Chondrocyte (in vitro differentiated cells): ENCODE data around the gene NAPEPLD. TPM values are rescaled to one million over a fixed set of nuclear protein-coding genes. Genes with fewer than 3 reads are reported as not detected.

Source experiments
- DNase-seq: peaks from one replicate; pipeline ENCODE4 v3.0.0; 2021; ENCODE audit warnings: mixed read lengths, low spot score
- H3K27ac Mint-ChIP-seq: one replicate; pipeline ENCODE4 v1.8.0; 2021; ENCODE audit warnings: mild to moderate bottlenecking, moderate library complexity, mixed read lengths; ENCODE audit not compliant: unreplicated experiment
- H3K27me3 Mint-ChIP-seq: 2 replicates; pipeline ENCODE4 v1.8.0; 2021; ENCODE audit warnings: low read depth, mixed read lengths
- H3K36me3 Mint-ChIP-seq: 2 replicates; pipeline ENCODE4 v1.8.0; 2021; ENCODE audit warnings: low read depth, mixed read lengths
- H3K4me1 Mint-ChIP-seq: 2 replicates; pipeline ENCODE4 v1.8.0; 2021; ENCODE audit warnings: low read depth, mild to moderate bottlenecking, mixed read lengths
- H3K4me3 Mint-ChIP-seq: one replicate; pipeline ENCODE4 v1.8.0; 2021; ENCODE audit warnings: mild to moderate bottlenecking, moderate library complexity, mixed read lengths; ENCODE audit not compliant: unreplicated experiment
- H3K9me3 Mint-ChIP-seq: 2 replicates; pipeline ENCODE4 v1.8.0; 2021; ENCODE audit warnings: low read depth, mixed read lengths
- CTCF ChIP-seq: fragments of 200-600 bp; sonication (generic); IDR thresholded peaks from 2 replicates; pipeline ENCODE4 v1.5.0; 2021; ENCODE audit warnings: antibody characterized with exemption, mild to moderate bottlenecking, moderate library complexity
- total RNA-seq: library from RNA; stranded (reverse); gene quantifications from 3 replicates; pipeline ENCODE4 v1.2.1, GENCODE V29; 2021

Gene NAPEPLD
- total RNA-seq, 1 donor from 2014 or later = 9.7 TPM

GRCh38 chr7:103051519-103051918, 97.4 kb downstream of the NAPEPLD start:
- Mint-ChIP-seq H3K4me3 (no peak overlapping the region), H3K27me3 (no peaks in the 10 kb centered on the region), H3K9me3 (peaks cover 16% of the 10 kb centered on the region), H3K36me3 (peaks cover 5% of the 10 kb centered on the region), H3K4me1 (no peaks in the 10 kb centered on the region), H3K27ac (no peak overlapping the region)
- TF ChIP-seq CTCF = peak; percentile 26
- no peak for DNase-seq

Other genes starting within 250 kb of the NAPEPLD start
- 23.9 to 34.5 TPM (median 32.0 TPM) in 3 replicates for gene LRRC17, start 236.1 kb downstream of the NAPEPLD start, total RNA-seq
- gene FBXL13, start 74.3 kb downstream of the NAPEPLD start, total RNA-seq = 0.45 to 0.97 TPM (median 0.48 TPM) in 3 replicates
- 22.6 to 23.8 TPM (median 22.9 TPM) in 3 replicates for gene ARMC10, start 74.0 kb downstream of the NAPEPLD start, total RNA-seq
- 34.1 to 46.1 TPM (median 37.1 TPM) in 3 replicates for gene PMPCB, start 148.3 kb upstream of the NAPEPLD start, total RNA-seq
- 17.6 to 26.9 TPM (median 18.3 TPM) in 3 replicates for gene DNAJC2, start 195.7 kb upstream of the NAPEPLD start, total RNA-seq
- gene PSMC2, start 198.5 kb upstream of the NAPEPLD start, total RNA-seq = 126 to 157 TPM (median 133 TPM) in 3 replicates